PFSK-1 (cell line): ENCODE measurements around the gene CD300H. TPM values are rescaled to one million over a fixed set of nuclear protein-coding genes. Genes with fewer than 3 reads are reported as not detected.

Source experiments
- FOXP2 ChIP-seq: optimal IDR thresholded peaks from 2 replicates; pipeline ENCODE3; 2011; ENCODE audit warnings: borderline replicate concordance, control low read depth, inconsistent platforms; ENCODE audit not compliant: insufficient read depth; ENCODE audit errors: extremely low read length, extremely low read depth
- POLR2AphosphoS5 ChIP-seq: IDR thresholded peaks from 2 replicates; pipeline ENCODE4 v1.6.1; 2012; ENCODE audit warnings: low read depth, mild to moderate bottlenecking, control low read depth, low read length, moderate library complexity
- REST ChIP-seq, 2 experiments: IDR thresholded peaks; 2 replicates each; pipeline versions ENCODE4 v1.6.1 to v1.8.0; 2011 to 2012; ENCODE audit warnings: low read depth in 2 of 2, low read length in 2 of 2, control low read depth in 1 of 2, inconsistent platforms in 1 of 2, mild to moderate bottlenecking in 1 of 2, moderate library complexity in 1 of 2; ENCODE audit not compliant: insufficient read depth in 1 of 2
- SIN3A ChIP-seq: IDR thresholded peaks from 2 replicates; pipeline ENCODE4 v1.6.1; 2012; ENCODE audit warnings: mild to moderate bottlenecking, low read length, moderate library complexity, borderline replicate concordance; ENCODE audit not compliant: insufficient read depth
- TAF1 ChIP-seq: IDR thresholded peaks from 2 replicates; pipeline ENCODE4 v1.6.1; 2012; ENCODE audit warnings: low read length, control low read depth, borderline replicate concordance; ENCODE audit not compliant: insufficient read depth
- polyA plus RNA-seq: library from polyadenylated mRNA; unstranded; fragments of >200 nt; gene quantifications from one replicate; pipeline ENCODE4 v1.2.1, GENCODE V29; 2012; ENCODE audit warnings: low read depth, missing spikeins; ENCODE audit not compliant: insufficient read length

Gene CD300H
- not detected for polyA plus RNA-seq

- no peak for TF ChIP-seq POLR2AphosphoS5
- no peak for TF ChIP-seq FOXP2
- TF ChIP-seq TAF1, result no peak
- no peak for TF ChIP-seq SIN3A
These were observed at the start of gene CD300H for GRCh38 chr17:74567397-74567796. TSS of gene CD300H (minus strand) at chr17:74567509.

- no peak for TF ChIP-seq FOXP2
- TF ChIP-seq POLR2AphosphoS5, result no peak
- no peak for TF ChIP-seq SIN3A
- TF ChIP-seq TAF1, result no peak
- no peak for TF ChIP-seq REST (IDR thresholded peaks at IDR 0.05; ENCODE audit: insufficient read depth in 1 of 2, low read depth in 2 of 2, low read length in 2 of 2)
These were observed 49.4 kb upstream of the CD300H start for GRCh38 chr17:74616696-74617095.

- TF ChIP-seq TAF1 (no peak), POLR2AphosphoS5 (no peak), SIN3A (no peak), REST (IDR thresholded peaks at IDR 0.05; ENCODE audit: insufficient read depth in 1 of 2, low read depth in 2 of 2, low read length in 2 of 2) (no peak), FOXP2 (no peak)
These were observed 44.7 kb upstream of the CD300H start for GRCh38 chr17:74612046-74612445.

- TF ChIP-seq TAF1 (no peak), REST (IDR thresholded peaks at IDR 0.05; ENCODE audit: insufficient read depth in 1 of 2, low read depth in 2 of 2, low read length in 2 of 2) (peak; percentile 75 to 93)
These were observed 42.8 kb upstream of the CD300H start for GRCh38 chr17:74610108-74610507.

GRCh38 chr17:74608511-74608910 is 41.2 kb upstream of the CD300H start:
- TF ChIP-seq SIN3A (no peak), REST (IDR thresholded peaks at IDR 0.05; ENCODE audit: insufficient read depth in 1 of 2, low read depth in 2 of 2, low read length in 2 of 2) (no peak), TAF1 (no peak), POLR2AphosphoS5 (no peak), FOXP2 (no peak)
